ENCODE data around the gene PRPF18.

The PRPF18 gene

DNA sequence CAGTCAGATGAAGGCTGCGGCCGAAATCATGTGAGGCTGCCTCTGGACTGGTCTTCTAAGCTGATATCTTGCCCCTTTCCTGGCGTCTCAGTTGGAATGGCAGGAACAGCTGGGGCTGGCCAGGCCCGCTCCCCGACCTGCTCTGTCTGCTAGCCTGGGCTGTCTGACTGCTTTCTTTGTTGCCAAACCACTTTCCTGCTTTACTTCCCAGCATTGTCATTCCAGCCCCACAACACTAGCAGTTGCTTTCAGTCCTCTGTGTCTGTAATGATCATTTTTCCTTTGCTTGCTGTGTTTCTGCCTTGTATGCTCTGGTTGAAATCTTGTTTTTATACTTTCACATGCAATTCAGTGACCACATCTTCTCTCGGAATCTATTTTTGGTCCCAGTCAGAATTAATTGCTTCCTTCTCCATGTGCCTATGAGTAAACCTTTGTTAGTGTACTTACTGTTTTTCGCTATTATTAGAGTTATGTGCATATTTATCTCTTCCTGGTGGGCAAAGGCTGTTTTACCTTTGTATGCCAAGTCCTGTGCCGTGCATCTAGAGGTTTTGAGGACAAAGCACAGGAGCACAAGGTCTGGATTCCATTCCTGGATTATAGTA, 21.6 kb downstream of the PRPF18 start:
- no peak for DNase-seq

DNA sequence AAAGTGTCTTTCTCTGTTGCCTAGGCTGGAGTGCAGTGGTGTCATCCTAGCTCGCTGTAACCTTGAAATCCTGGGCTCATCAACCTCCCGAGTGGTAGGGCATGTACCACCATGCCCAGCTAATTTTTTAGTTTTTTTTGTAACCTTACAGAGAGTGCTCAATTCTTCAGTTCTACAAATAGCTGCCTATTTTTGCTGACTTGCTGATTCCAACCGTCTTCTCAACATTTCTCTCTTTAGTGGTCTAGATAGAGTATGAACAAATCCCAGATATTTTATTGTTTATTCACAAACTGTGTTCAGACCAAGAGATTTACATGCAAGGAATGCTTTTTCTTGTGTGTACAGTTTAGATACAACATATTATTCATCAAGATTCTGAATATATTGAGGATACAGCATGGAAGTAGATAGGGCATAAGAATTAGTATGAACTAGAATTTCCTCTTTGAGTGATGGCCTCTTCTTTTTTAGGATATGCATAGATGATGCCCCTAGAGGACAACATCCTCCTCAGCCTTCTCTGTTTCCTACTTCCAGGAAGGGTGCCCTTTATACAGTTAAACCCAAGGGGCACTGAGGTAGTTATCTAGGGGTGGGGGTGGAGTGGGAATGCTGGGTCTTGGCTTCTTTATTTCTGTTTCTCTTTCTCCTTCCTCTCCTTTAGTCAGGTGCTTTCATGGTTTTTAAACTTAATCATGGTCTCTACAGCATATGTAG, 26.0 kb downstream of the PRPF18 start:
- DNase-seq: no peak

DNA sequence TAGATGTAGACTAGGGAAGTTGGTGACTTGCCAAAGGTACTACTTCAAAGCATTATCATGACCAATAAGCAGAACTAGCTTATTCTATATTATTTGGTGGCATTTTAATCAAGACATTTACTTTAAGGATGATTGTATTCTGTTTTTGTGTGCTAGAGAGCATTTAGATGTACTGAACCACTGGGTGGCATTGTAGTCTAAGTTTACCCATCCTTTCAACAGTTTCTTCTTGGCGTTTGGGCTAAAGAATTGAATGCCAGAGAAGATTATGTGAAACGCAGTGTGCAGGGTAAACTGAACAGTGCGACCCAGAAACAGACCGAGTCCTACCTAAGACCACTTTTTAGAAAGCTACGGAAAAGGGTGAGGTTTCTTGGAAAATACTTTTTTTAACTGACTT, 26.8 kb downstream of the PRPF18 start:
- no peak for DNase-seq

DNA sequence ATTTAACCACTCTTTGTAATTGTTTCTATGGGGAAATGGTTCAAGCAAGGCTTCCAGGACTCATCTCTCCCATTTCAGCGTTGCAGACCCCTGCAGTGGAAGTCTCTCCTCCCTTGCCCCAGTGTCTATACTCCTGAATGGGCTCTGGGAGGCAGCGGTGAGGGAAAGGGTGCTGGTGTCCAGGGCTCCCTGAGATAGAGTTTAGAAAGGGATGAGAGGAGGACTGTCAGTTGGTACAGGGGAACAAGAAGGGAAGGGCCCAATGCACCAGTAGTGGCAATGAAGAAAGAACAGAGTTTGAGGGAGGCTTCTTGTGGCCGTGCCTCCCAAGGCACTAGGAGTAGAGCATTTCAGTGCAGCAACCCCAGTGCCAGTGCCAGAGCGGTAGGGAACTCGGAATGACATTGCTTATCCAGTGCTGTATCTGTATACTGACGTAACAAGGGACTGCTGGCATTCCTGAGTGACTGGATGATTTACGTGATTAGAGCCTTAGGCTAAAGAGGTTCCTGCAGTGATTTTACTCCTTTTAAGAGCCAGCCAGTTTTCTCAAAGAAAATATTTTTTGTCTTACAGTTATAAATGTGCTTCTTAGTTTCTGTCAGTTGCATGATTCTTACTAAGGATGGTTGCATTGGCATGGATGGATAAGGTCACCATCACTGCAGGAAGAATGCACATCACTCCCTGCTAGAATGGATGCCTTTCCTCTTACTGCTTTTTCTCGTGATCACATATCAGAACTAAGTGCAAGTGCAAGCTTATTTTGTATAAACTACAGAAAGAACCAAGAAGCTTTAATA, 28.0 kb downstream of the PRPF18 start:
- DNase-seq: no peak

DNA sequence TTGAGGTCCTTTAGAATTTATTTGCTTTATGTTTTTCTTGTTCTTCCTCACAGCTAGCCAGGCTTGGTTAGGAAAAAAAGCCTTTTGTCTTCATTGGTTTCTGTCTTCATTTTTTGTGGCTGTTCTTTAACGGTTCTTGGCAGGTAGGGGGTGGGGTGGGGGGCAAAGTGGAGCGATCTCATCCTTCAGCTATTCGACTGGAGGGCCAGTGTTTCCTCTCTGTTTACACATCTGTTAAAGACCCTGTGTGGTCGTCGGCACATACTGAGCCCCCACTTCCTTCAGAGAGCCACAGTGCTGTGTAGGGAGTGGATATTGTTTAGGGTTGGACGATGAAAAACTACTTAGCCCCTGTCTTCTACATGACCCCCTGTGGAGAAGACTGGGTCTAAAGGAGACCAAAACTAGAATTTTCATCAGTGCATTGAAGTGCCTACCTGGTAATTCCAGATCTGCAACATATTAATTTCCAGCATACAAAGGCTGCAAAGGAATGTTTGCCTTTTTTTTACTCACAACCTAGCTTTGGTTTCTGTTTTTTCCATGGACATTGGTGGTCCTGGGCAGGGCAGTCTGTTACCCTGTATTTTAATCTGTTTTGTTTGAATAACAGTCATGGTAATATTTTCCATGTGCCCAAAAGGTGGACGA, 29.0 kb downstream of the PRPF18 start:
- no peak for DNase-seq

DNA sequence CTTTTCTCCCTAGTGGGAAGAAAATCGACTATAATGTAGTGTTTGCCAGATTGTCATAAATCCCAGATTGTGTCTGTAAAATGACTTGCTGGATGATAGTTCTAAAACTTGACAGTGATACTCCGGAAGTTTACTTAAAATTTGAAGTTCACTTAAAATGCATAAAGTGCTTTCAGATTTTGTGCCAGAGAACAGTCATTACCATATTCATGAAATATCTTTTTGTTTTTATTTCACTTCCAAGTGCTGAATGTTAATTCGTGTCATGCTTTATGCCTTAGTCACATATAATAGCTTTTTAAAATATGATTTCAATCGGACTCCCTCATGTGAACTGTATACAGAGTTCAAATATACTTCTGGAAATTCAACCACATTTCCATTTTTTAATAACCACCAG, 30.4 kb downstream of the PRPF18 start:
- DNase-seq: no peak

DNA sequence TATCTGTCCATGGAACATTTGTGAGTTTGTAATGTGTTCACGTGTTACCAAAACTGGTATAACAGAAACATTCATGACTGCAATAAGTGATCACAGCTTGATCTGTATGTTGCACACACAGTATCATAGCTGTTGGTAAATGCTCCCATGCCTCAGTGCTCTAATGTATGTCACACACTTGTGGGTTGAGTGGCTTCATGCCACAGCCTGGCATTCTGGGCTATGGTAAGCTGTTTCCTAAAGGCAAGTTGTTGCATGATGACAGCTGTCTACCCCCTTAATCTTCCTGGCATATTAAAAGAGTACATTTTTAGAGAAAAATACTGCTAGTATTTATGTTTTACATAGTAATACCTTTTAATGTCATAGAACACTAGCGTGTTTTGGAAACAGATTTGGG, 35.2 kb downstream of the PRPF18 start:
- no peak for DNase-seq

DNA sequence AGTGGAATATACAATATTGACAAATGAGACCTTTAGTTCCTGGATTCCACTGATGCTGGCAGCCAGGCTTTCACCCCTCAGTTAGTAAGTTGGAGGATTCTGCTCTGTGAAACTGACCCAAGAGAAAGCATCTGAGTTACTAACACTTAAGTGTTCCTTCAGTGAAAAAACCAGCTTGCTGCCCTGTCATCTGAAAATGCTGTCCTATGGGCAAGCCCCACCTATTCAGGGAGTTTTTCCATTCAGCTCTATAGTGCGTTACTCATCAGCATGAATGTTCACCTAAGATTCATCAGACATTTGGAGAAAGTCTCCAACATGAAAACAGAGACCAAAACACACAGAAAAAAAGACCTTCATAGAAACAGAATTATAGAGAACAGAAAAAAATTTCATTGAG, 37.9 kb downstream of the PRPF18 start:
- no peak for DNase-seq

DNA sequence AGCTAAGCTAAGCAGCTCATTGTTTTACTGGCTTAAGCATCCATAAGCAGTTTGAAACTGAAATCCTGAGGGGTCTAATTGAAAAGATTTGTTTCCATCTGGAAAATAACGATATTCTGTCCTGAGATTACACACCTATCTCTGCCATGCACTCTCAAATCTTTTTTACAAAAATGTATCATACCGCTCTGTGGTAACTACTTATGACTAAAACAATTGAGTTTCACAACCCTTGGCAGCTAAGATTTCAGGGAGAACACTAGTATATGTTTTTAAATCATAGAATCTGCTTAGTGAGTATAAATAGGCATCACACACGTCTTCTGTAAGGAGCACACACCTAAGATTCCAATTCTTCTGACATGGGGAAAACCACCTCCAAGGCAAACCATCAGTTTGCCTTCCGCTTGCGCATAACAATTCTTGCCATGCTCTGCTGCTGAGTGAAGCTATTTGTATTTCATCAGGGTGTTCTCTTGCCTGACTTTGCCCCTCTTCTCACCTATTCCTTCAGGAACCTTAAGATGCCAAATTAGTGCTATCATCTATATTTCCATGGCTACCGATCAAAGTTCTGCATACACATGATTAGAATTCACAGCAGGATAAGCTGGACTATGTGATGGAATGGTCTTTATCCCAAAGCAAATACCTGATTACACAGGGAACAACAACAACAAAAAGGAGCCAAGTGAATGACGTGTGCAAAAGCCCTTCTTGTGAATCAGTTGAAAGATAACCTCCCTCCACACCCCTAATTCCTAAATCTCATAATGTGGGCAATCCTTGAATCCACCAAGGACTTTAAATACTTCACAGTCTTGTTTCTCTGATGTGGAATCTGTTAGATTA, 40.9 kb downstream of the PRPF18 start:
- no peak for DNase-seq

DNA sequence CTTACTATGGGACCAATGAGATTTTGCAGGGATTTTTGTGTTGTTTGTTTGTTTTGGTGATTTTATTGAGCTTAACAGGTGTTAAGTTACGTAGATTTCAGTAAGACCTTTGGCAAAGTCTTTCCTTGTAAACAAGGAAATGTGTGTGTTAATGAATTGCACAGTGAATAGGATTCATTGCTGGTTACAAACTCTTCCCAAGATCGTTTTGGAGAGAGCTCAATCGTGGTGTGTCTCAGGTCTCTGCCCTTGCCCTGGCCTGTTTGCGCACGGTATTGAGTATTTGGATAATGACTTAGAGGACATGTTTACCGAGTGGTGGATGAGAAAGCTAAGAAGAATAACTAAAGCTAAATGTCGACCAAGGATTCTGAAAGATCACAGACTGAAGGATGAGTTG, 41.9 kb downstream of the PRPF18 start:
- no peak for DNase-seq

DNA sequence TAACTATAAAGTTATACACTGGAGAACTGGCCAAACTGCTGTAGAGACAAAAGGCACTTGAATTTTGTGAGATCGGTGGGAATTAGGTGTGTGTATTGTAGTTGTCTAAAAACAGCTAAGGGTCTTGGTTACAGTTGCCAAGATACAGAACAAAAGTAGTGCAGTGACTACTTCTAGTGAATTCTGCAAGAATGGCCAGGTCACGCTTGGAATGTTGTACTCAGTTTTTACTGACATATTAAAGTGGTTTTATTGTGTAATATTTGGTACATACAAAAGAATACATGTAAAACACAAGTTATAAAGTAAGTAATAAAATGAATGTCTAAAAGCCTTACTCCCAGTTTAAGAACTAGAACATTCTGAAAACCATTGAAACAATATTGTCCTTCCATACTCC, 42.4 kb downstream of the PRPF18 start:
- no peak for DNase-seq

DNA sequence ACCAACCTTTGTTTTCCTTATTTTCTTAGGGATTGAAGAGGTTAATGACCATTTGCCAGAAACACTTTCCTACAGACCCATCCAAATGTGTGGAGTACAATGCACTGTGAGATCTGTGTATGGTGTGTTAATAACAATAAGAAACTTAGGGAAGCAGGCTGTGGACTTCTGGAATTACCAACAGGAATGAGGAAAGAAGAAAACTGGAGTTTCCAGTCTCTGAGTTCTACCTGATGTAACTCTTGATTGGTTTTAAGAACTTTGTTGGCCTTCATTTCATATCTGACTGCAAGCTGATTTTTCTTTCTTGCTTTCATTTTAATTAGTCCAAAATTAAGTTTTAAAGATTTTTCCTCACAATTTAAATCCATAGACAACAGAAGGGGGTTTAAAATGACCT, 43.5 kb downstream of the PRPF18 start:
- DNase-seq: no peak

DNA sequence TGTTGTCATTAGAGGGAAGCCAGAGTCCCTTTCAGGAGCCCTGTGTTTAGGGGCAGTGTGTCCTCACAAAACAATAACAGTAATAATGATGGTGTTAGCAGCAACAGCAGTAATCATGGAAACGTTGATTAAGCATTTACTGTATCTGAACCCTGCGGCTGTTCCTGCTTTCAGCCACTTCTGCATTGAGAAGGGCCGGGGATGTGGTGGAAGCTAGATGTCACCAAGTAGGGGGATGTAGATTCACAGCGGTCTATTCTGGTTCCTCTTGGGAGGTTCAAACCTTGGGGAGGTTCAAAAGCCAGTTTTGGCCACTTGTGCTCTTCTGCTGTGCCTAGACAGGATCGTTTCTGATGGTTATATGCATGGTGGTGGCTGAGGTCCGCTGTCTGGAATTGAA, 44.8 kb downstream of the PRPF18 start:
- DNase-seq: no peak

DNA sequence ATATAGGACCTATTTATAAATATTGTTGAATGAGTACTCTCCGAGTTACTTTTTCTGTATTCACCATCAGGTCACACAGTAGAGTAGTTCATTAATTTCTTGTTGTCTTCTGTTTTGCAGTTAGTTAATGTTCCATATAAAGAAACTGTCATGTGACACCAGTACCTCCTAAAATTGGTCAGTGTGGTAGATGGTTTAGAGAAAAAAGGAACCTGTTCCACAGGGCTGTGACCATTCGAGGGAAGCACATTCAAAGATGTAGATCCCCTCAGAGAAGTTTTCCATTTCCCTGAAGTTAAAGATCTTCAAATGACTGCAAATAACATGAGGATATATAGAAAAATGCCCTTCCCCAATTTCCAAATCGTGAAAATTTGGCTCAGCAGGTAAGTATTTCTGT, 45.7 kb downstream of the PRPF18 start:
- no peak for DNase-seq

DNA sequence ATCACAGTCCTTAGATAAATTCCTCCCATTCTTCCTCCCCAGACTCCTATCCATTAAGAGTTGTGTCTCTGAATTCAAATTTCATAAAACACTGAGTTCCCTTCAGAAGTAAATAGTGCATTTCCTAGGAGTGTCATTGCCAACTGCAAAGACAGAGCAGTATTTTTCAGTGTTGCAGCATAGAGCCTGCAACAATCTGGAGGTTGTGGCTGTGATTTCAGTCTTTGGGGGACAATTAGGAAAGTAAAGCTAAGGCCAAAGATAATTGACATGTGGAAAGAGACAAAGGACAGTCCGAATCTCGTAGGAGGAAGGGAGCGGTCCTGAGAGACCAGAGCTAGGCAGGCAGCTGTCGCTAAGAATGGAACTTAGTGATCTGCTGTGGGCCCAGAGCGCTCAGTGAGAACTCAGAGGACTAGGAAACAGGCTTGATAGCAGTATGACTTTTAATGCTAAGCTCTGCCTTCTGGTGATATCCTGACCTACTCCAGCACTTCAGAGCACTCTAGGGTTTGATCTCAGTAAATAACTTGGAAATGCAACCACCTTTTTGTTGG, 46.2 kb downstream of the PRPF18 start:
- DNase-seq: no peak

DNA sequence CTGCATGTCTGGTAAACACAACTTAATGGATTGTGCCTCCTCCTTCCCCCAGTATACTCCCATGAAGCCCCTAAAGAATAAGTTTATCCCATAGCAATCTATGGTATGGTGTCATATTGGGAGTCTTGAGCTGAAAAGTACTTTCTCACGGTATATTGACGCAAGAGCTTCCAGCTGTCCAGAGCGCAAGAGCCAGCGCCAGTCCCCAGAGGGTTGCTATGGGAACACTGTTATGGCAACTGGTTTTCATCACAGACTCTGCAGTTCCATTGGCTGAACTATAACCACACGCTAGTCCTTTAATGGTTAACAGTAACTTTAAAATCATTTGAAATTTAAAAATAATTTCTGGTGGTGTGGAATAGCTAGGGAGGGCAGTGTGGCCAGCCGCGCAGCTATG, 46.9 kb downstream of the PRPF18 start:
- DNase-seq: no peak

DNA sequence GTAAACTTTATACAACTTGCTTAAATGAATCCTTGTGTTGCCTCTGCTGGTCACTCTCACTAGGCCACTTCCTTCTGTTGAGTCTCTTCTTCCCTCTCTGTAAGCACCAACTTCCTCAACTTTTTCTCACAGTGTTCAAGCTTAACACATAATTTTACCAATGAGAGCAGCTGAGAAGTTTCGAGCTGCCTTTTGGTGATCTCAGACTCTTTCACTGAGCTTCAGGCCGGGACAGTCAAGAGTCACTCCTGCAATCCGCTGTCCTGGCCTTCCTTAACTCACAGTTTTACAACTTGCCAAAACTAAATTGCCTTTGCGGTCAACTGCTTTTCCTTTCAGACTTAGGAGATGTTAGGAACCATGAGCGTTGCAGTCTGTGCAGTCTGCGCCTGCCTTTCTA, 47.4 kb downstream of the PRPF18 start:
- no peak for DNase-seq

DNA sequence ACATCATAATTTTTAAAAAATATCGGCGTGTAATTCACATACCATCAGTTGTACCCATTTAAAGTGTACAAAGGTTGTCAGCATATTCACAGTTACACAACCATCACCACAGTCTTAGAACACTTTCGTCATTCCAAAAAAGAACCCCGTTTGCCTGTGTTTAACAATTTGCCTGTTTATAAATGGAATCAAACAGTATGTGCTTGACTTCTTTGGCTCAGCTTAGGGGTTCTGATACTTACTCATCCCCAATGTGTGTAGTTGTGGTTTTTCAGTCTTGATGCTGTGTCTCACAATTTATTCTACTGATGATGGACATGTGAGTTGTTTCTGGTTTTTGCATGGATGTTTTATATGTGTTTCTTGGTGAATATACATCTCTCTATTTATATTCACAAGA, 50.0 kb downstream of the PRPF18 start:
- no peak for DNase-seq

DNA sequence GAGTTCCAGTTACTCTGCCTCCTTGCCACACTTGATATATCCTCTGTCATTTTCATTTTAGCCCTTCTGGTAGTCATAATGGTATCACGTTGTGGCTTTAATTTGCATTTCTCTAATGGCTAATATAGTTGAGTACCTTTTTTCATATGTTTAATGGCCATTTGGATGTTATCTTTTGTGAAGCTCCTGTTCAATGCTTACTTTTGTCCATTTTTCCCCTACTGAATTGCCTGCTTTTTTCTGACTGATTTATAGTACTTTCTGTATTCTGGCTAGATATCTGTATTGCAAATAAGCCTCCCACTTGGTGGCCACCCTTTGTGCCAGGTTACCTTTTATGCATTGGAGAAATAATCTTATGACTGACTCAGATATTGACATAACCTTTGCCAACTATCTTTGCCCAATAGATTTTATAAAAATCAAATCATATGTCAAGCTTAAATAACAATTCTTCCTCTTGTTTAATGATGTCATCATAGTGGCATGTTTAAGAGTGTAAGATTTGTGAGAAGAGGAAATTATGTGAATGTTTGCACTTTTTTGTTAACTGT, 50.6 kb downstream of the PRPF18 start:
- no peak for DNase-seq

DNA sequence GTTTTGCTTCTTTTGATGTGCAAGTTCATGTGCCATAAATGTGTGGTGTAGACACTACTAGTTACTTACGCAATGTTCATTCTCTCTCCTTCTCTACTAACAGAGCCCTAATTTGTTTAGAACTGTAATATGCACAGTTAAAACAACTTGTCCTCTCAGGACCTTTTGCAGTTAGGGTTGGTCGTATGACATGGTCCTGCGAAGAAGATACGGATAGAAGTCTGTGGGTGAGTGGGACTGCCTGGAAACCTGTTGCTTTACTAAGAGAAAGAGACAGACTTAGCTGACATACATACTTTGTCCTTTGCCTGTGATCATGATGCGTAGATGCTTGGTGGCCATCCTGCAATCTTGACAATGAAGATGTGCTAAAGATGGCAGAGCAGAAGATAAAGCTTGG, 51.1 kb downstream of the PRPF18 start:
- no peak for DNase-seq

DNA sequence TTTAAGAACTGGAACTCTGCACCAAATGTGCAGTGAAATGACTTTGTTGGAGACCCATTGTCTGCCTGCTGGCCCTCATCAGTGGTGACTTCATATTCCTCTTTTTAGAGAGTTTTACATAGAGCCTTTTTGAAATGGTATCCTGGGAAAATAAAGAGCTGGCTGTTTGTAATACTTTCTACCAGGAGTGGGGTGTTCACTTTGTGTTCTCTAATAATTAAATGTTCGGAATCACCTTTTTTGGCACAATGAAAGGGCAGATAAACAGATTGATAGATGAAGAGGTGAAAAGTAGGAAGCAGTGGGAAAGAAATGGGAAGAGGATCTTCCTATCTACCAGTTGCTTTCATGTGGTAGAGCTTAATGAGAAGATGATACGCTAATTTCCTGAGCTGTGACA, 55.5 kb downstream of the PRPF18 start:
- no peak for DNase-seq

DNA sequence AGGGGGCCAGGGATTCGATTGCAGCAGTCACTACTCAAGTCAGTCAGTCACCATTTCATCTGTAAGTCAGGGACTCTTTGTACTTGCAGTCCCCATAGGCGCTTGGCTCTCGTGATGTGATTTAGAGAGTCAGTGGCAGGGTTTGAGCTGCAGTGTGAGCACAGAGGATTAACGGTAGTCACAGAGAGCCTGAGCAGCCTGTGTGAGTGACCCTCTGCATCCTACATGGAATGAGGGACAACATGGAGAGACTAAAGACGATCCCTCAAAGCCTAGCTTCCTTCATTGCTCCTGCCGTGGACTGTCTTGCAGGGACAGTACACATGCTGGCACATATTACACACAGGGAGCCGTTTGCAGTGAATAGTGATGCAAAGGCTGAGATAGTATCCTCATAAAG, 56.3 kb downstream of the PRPF18 start:
- no peak for DNase-seq

Data from CD4-positive, alpha-beta T cell treated with Interleukin-17A for 4 hours (primary cell).